IMR-90 (cell line): ENCODE results near the gene TMEM128. TPM values are rescaled to one million over a fixed set of nuclear protein-coding genes. Genes with fewer than 3 reads are reported as not detected.

ENCODE experiments used
- ATAC-seq: fragments of 200-7000 bp; cut with Tn5 transposase; 2 replicates; pipeline ENCODE4 v1.9.1; 2020; ENCODE audit warnings: low read depth, mild to moderate bottlenecking, moderate library complexity
- BruUV-seq: library from RNA; stranded (reverse); fragments of 400-500 nt; replicated peaks from 2 replicates; lab custom pipeline; 2021; lab: Mats Ljungman, UMichigan
- CTCF ChIA-PET: fragments of 300-600 bp; formaldehyde crosslinking; extraction: SDS; loops from one replicate; lab custom pipeline; 2021; ENCODE audit warnings: antibody characterized with exemption; lab: Yijun Ruan, JAX
- POLR2A ChIA-PET: fragments of 300-600 bp; sonication (Branson Sonifier 250); formaldehyde crosslinking; loops from one replicate; lab custom pipeline; 2022; ENCODE audit warnings: antibody characterized with exemption; ENCODE audit not compliant: unreplicated experiment; lab: Charles Lee
- DNase-seq: peaks from one replicate; pipeline ENCODE4 v3.0.0; 2013
- H2AFZ ChIP-seq: replicated peaks from 2 replicates; pipeline ENCODE3; 2013; ENCODE audit warnings: low read length, mild to moderate bottlenecking; ENCODE audit not compliant: poor library complexity
- H2AK5ac ChIP-seq: 2 replicates; pipeline ENCODE4 v1.6.1; 2013; ENCODE audit warnings: low read depth, low read length, inconsistent platforms
- H2AK9ac ChIP-seq: replicated peaks from 2 replicates; pipeline ENCODE3; 2013; ENCODE audit warnings: mild to moderate bottlenecking, low read depth, low read length, moderate library complexity; ENCODE audit not compliant: poor library complexity
- H2BK120ac ChIP-seq: 2 replicates; pipeline ENCODE4 v1.6.1; 2013; ENCODE audit warnings: low read depth, low read length, inconsistent platforms
- H2BK15ac ChIP-seq: 3 replicates; pipeline ENCODE4 v1.6.1; 2013; ENCODE audit warnings: low read depth, low read length, inconsistent platforms
- H2BK20ac ChIP-seq: 2 replicates; pipeline ENCODE4 v1.6.1; 2013; ENCODE audit warnings: low read depth, mild to moderate bottlenecking, inconsistent platforms, low read length, moderate library complexity
- H2BK5ac ChIP-seq: 2 replicates; pipeline ENCODE4 v1.6.1; 2013; ENCODE audit warnings: mild to moderate bottlenecking, low read depth, low read length, inconsistent platforms; ENCODE audit not compliant: poor library complexity, severe bottlenecking
- H3K14ac ChIP-seq: replicated peaks from 2 replicates; pipeline ENCODE4 v1.6.1; 2013; ENCODE audit warnings: low read depth, low read length, inconsistent platforms
- H3K18ac ChIP-seq: 2 replicates; pipeline ENCODE4 v1.6.1; 2013; ENCODE audit warnings: low read depth, low read length, control low read depth
- H3K23ac ChIP-seq: 2 replicates; pipeline ENCODE4 v1.6.1; 2013; ENCODE audit warnings: low read depth, low read length, inconsistent platforms
- H3K27ac ChIP-seq: 2 replicates; pipeline ENCODE4 v1.5.1; 2013; ENCODE audit warnings: mild to moderate bottlenecking, control low read depth, low read length; ENCODE audit not compliant: insufficient read depth
- H3K27me3 ChIP-seq: 2 replicates; pipeline ENCODE4 v1.6.1; 2013; ENCODE audit warnings: low read length; ENCODE audit not compliant: control insufficient read depth, insufficient read depth
- H3K36me3 ChIP-seq: 2 replicates; pipeline ENCODE4 v1.6.1; 2013; ENCODE audit warnings: low read length, mixed read lengths; ENCODE audit not compliant: control insufficient read depth, insufficient read depth
- H3K4ac ChIP-seq: 2 replicates; pipeline ENCODE4 v1.6.1; 2013; ENCODE audit warnings: low read depth, low read length, inconsistent platforms
- H3K4me1 ChIP-seq: 2 replicates; pipeline ENCODE4 v1.6.1; 2013; ENCODE audit warnings: low read length, mixed read lengths; ENCODE audit not compliant: control insufficient read depth, insufficient read depth
- H3K4me2 ChIP-seq: 2 replicates; pipeline ENCODE4 v1.6.1; 2013; ENCODE audit warnings: low read depth, mild to moderate bottlenecking, control low read depth, low read length, moderate library complexity
- H3K4me3 ChIP-seq: 2 replicates; pipeline ENCODE4 v1.5.1; 2013; ENCODE audit warnings: low read depth, mild to moderate bottlenecking, control low read depth, low read length, moderate library complexity; ENCODE audit not compliant: insufficient read depth
- H3K56ac ChIP-seq: 2 replicates; pipeline ENCODE4 v1.6.1; 2013; ENCODE audit warnings: low read length, inconsistent platforms; ENCODE audit not compliant: insufficient read depth; ENCODE audit errors: extremely low read depth
- H3K79me1 ChIP-seq, 2 experiments: 2 replicates each; pipeline ENCODE4 v1.6.1; 2013; ENCODE audit warnings: low read length in 2 of 2, inconsistent platforms in 1 of 2, low read depth in 1 of 2
- H3K9ac ChIP-seq: 2 replicates; pipeline ENCODE4 v1.6.1; 2013; ENCODE audit warnings: low read depth, low read length, control low read depth
- H3K9me1 ChIP-seq: 2 replicates; pipeline ENCODE4 v1.6.1; 2013; ENCODE audit warnings: low read length, inconsistent platforms; ENCODE audit not compliant: insufficient read depth
- H3K9me3 ChIP-seq: 2 replicates; pipeline ENCODE4 v1.6.1; 2013; ENCODE audit warnings: low read length; ENCODE audit not compliant: control insufficient read depth, insufficient read depth
- H4K20me1 ChIP-seq: 2 replicates; pipeline ENCODE4 v1.6.1; 2013; ENCODE audit warnings: low read length, inconsistent platforms; ENCODE audit not compliant: insufficient read depth
- H4K5ac ChIP-seq: 2 replicates; pipeline ENCODE4 v1.6.1; 2013; ENCODE audit warnings: mild to moderate bottlenecking, low read depth, low read length, control low read depth
- H4K8ac ChIP-seq, 2 experiments: 2 replicates each; pipeline ENCODE4 v1.6.1; 2013; ENCODE audit warnings: low read depth in 2 of 2, low read length in 2 of 2, control low read depth in 1 of 2, inconsistent platforms in 1 of 2
- H4K91ac ChIP-seq: 2 replicates; pipeline ENCODE4 v1.6.1; 2013; ENCODE audit warnings: low read depth, low read length, inconsistent platforms; ENCODE audit not compliant: insufficient read depth
- BHLHE40 ChIP-seq: fragments of 150-350 bp; IDR thresholded peaks from 2 replicates; pipeline ENCODE4 v1.6.1; 2016; ENCODE audit warnings: mild to moderate bottlenecking, low read depth, low read length
- CEBPB ChIP-seq: IDR thresholded peaks from 2 replicates; pipeline ENCODE4 v1.6.1; 2012; ENCODE audit warnings: low read depth, low read length, improper control_type of control experiment
- CHD1 ChIP-seq: IDR thresholded peaks from 2 replicates; pipeline ENCODE4 v1.6.1; 2012; ENCODE audit warnings: low read depth, low read length, improper control_type of control experiment
- FOS ChIP-seq: fragments of 150-350 bp; IDR thresholded peaks from 2 replicates; pipeline ENCODE4 v1.6.1; 2016; ENCODE audit warnings: low read depth, low read length
- MAFK ChIP-seq: IDR thresholded peaks from 2 replicates; pipeline ENCODE4 v1.6.1; 2012; ENCODE audit warnings: low read depth, low read length, improper control_type of control experiment
- MAZ ChIP-seq: IDR thresholded peaks from 2 replicates; pipeline ENCODE4 v1.6.1; 2012; ENCODE audit warnings: low read depth, mild to moderate bottlenecking, low read length, improper control_type of control experiment, moderate library complexity, borderline replicate concordance
- MXI1 ChIP-seq: IDR thresholded peaks from 2 replicates; pipeline ENCODE4 v1.6.1; 2012; ENCODE audit warnings: low read depth, mild to moderate bottlenecking, low read length, moderate library complexity, borderline replicate concordance
- NFE2L2 ChIP-seq: fragments of 150-350 bp; IDR thresholded peaks from 2 replicates; pipeline ENCODE4 v1.6.1; 2016; ENCODE audit warnings: low read depth, mild to moderate bottlenecking, low read length
- POLR2A ChIP-seq: IDR thresholded peaks from 2 replicates; pipeline ENCODE4 v1.6.1; 2012; ENCODE audit warnings: mild to moderate bottlenecking, low read depth, low read length
- RAD21 ChIP-seq: IDR thresholded peaks from 2 replicates; pipeline ENCODE4 v1.6.1; 2012; ENCODE audit warnings: low read length, improper control_type of control experiment
- RCOR1 ChIP-seq: IDR thresholded peaks from 2 replicates; pipeline ENCODE4 v1.6.1; 2012; ENCODE audit warnings: mild to moderate bottlenecking, low read length, improper control_type of control experiment; ENCODE audit not compliant: insufficient replicate concordance
- RFX5 ChIP-seq: IDR thresholded peaks from 2 replicates; pipeline ENCODE4 v1.8.0; 2012; ENCODE audit warnings: low read depth, mild to moderate bottlenecking, low read length, moderate library complexity
- SMC3 ChIP-seq: fragments of 150-350 bp; IDR thresholded peaks from 2 replicates; pipeline ENCODE4 v1.6.1; 2016; ENCODE audit warnings: low read depth, mild to moderate bottlenecking, antibody characterized with exemption, low read length, moderate library complexity
- WGBS, 2 experiments: methylation state at CpG; one replicate each; pipeline versions ENCODE4 v1.1.5 to v1.1.7; 2013; ENCODE audit warnings: missing lambda C conversion rate in 2 of 2; ENCODE audit not compliant: insufficient read length in 1 of 2; ENCODE audit errors: extremely low coverage in 2 of 2; 5-methylcytosine and 5-hydroxymethylcytosine counted together
- dilution Hi-C: fragments of 300-500 bp; cut with HindIII; formaldehyde crosslinking; loops from one replicate; pipeline ENCODE4 v1.14.3; 2018; ENCODE audit warnings: low sequenced_read_pairs; ENCODE audit not compliant: unreplicated experiment
- in situ Hi-C: fragments of 300-500 bp; cut with MboI; formaldehyde crosslinking; loops from 3 replicates; pipeline ENCODE4 v1.14.3; 2019; ENCODE audit warnings: low sequenced_read_pairs, inconsistent platforms, mixed read lengths
- intact Hi-C: fragments of 100-400 bp; cut with micrococcal nuclease; formaldehyde crosslinking; loops from 2 replicates; pipeline ENCODE4 v1.10.0; 2022
- polyA plus RNA-seq, 3 experiments: library from polyadenylated mRNA; depleted of rRNA; stranded (reverse); fragments of >200 nt; gene quantifications; 2 replicates each; pipeline ENCODE4 v1.2.3, GENCODE V29; 2012; ENCODE audit warnings: low replicate concordance in 1 of 3
- total RNA-seq: library from RNA; depleted of rRNA; stranded (reverse); fragments of >200 nt; gene quantifications from 2 replicates; pipeline ENCODE4 v1.2.3, GENCODE V29; 2012
- TF ChIP-seq, protein P1 (sequence below): conservative IDR thresholded peaks from 2 replicates; pipeline ENCODE4 v1.5.1; 2012; ENCODE audit warnings: mild to moderate bottlenecking, low read depth, low read length, improper control_type of control experiment
- TF ChIP-seq, protein P2 (sequence below): fragments of 150-350 bp; IDR thresholded peaks from 2 replicates; pipeline ENCODE4 v1.6.1; 2016; ENCODE audit warnings: low read depth, mild to moderate bottlenecking, low read length, moderate library complexity, borderline replicate concordance
- TF ChIP-seq, protein P3 (sequence below): fragments of 150-350 bp; IDR thresholded peaks from 2 replicates; pipeline ENCODE4 v1.6.1; 2017; ENCODE audit warnings: mild to moderate bottlenecking, antibody characterized with exemption, low read length, low read depth

The TMEM128 gene
- total and polyA plus RNA-seq, 2 of the 4 experiments (the other 2 are of a cell fraction), result 21.9 to 22.6 TPM

DNA sequence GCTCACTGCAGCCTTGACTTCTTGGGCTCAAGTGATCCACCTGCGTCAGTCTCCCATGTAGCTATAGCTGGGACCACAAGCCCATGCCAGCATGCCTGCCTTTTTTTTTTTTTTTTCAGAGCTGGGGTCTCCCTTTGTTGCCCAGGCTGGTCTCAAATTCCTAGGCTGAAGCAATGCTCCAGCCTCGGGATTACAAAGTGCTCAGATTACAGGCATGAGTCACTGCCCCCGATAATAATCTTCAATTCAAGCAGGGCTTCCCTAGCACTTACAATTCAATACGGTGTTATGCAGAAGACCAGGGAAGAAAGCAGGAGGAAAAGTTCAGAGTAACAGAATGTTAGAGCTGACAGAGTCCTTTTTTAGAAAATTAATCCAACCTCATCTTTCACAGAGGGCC lies 47.4 kb downstream of the TMEM128 start:
- in situ Hi-C loops (no loop called here), dilution Hi-C loops (no loop called here), intact Hi-C loops (no loop called here)
- Histone ChIP-seq H2BK120ac (no peak overlapping the region), H4K8ac (no peak overlapping the region), H3K56ac (no peak overlapping the region), H4K20me1 (no peaks in the 10 kb centered on the region), H2AK5ac (no peak overlapping the region), H3K4me1 (no peaks in the 10 kb centered on the region), H3K27me3 (peaks cover 7% of the 10 kb centered on the region), H3K9me3 (no peaks in the 10 kb centered on the region), H3K4me2 (no peak overlapping the region), H2BK20ac (no peak overlapping the region), H3K9ac (no peak overlapping the region), H3K4ac (no peak overlapping the region), H4K5ac (no peak overlapping the region), H2BK5ac (no peak overlapping the region), H2AK9ac (no peak overlapping the region), H4K91ac (no peak overlapping the region), H2BK15ac (no peak overlapping the region), H3K4me3 (no peak overlapping the region), H3K9me1 (no peaks in the 10 kb centered on the region), H3K36me3 (no peaks in the 10 kb centered on the region), H3K23ac (no peak overlapping the region), H2AFZ (no peak overlapping the region), H3K79me1 (no peaks in the 10 kb centered on the region), H3K18ac (no peak overlapping the region), H3K27ac (no peak overlapping the region), H3K14ac (no peak overlapping the region)
- no TSS peak for BruUV-seq
- no peak for ATAC-seq
- TF ChIP-seq, protein P1, sequence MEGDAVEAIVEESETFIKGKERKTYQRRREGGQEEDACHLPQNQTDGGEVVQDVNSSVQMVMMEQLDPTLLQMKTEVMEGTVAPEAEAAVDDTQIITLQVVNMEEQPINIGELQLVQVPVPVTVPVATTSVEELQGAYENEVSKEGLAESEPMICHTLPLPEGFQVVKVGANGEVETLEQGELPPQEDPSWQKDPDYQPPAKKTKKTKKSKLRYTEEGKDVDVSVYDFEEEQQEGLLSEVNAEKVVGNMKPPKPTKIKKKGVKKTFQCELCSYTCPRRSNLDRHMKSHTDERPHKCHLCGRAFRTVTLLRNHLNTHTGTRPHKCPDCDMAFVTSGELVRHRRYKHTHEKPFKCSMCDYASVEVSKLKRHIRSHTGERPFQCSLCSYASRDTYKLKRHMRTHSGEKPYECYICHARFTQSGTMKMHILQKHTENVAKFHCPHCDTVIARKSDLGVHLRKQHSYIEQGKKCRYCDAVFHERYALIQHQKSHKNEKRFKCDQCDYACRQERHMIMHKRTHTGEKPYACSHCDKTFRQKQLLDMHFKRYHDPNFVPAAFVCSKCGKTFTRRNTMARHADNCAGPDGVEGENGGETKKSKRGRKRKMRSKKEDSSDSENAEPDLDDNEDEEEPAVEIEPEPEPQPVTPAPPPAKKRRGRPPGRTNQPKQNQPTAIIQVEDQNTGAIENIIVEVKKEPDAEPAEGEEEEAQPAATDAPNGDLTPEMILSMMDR, result no peak
- TF ChIP-seq RFX5 (no peak), RAD21 (no peak), MAFK (no peak), BHLHE40 (no peak), CEBPB (no peak), NFE2L2 (no peak), SMC3 (no peak), CHD1 (no peak), MAZ (no peak), MXI1 (no peak), POLR2A (no peak), FOS (no peak), RCOR1 (no peak)
- TF ChIP-seq, protein P2, sequence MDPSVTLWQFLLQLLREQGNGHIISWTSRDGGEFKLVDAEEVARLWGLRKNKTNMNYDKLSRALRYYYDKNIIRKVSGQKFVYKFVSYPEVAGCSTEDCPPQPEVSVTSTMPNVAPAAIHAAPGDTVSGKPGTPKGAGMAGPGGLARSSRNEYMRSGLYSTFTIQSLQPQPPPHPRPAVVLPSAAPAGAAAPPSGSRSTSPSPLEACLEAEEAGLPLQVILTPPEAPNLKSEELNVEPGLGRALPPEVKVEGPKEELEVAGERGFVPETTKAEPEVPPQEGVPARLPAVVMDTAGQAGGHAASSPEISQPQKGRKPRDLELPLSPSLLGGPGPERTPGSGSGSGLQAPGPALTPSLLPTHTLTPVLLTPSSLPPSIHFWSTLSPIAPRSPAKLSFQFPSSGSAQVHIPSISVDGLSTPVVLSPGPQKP, result no peak
- TF ChIP-seq, protein P3, sequence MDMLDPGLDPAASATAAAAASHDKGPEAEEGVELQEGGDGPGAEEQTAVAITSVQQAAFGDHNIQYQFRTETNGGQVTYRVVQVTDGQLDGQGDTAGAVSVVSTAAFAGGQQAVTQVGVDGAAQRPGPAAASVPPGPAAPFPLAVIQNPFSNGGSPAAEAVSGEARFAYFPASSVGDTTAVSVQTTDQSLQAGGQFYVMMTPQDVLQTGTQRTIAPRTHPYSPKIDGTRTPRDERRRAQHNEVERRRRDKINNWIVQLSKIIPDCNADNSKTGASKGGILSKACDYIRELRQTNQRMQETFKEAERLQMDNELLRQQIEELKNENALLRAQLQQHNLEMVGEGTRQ, result no peak
- ChIA-PET POLR2A (no interaction called here), CTCF (no interaction called here)
- whole genome bisulfite sequencing, 2 experiments, result no CpG with 5 or more reads among the region's 4 CpGs
- peak; percentile 4 for DNase-seq
